MM.1S (cell line): ENCODE data around the gene ACSL1.

ENCODE experiments used
- EZH2 ChIP-seq: fragments of 300-600 bp; sonication (generic); optimal IDR thresholded peaks from 2 replicates; pipeline ENCODE3; 2017; ENCODE audit warnings: low read depth, mild to moderate bottlenecking, antibody characterized with exemption, low read length, mixed read lengths
- EZH2phosphoT487 ChIP-seq: fragments of 300-600 bp; sonication (generic); IDR thresholded peaks from 2 replicates; pipeline ENCODE4 v1.6.1; 2018; ENCODE audit warnings: antibody characterized with exemption, low read length
- TF ChIP-seq, protein P1 (sequence below): fragments of 300-600 bp; sonication (generic); IDR thresholded peaks from 2 replicates; pipeline ENCODE4 v1.5.1; 2016; ENCODE audit warnings: antibody characterized with exemption, low read length, mixed read lengths

DNA sequence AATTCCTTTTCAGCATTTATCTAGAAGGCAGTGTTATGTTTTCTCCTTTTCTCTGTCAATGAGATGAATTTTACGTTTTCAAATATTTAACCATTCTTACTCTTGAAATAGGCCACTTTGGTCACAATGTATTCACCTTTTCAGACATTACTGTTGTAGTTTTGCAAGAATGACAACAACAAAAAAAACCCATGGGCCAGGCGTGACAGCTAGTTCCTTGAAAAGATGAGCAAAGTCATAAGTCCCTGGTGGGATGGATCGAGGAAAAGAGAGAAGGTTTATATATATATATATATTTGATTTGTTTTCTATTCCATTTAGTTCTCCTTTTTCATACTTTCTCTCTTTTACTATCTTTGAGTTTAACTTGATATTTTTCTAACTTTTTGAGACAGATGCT is 38.1 kb upstream of the ACSL1 start:
- TF ChIP-seq, protein P1, sequence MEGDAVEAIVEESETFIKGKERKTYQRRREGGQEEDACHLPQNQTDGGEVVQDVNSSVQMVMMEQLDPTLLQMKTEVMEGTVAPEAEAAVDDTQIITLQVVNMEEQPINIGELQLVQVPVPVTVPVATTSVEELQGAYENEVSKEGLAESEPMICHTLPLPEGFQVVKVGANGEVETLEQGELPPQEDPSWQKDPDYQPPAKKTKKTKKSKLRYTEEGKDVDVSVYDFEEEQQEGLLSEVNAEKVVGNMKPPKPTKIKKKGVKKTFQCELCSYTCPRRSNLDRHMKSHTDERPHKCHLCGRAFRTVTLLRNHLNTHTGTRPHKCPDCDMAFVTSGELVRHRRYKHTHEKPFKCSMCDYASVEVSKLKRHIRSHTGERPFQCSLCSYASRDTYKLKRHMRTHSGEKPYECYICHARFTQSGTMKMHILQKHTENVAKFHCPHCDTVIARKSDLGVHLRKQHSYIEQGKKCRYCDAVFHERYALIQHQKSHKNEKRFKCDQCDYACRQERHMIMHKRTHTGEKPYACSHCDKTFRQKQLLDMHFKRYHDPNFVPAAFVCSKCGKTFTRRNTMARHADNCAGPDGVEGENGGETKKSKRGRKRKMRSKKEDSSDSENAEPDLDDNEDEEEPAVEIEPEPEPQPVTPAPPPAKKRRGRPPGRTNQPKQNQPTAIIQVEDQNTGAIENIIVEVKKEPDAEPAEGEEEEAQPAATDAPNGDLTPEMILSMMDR, result no peak
- no peak for TF ChIP-seq EZH2
- no peak for TF ChIP-seq EZH2phosphoT487
